HG03432 (cell line): Measurements from ENCODE around the gene APBB3.
"Not testable (repeated sequence)": the region's sequence is repeated elsewhere in the genome, so short reads cannot be mapped to it uniquely, and the experiment has no call there.

Experiments used
- ATAC-seq: cut with Tn5 transposase; IDR thresholded peaks from one replicate; pipeline ENCODE4 v1.9.1; 2021; ENCODE audit warnings: mild to moderate bottlenecking, moderate library complexity; ENCODE audit not compliant: unreplicated experiment

The APBB3 gene, protein sequence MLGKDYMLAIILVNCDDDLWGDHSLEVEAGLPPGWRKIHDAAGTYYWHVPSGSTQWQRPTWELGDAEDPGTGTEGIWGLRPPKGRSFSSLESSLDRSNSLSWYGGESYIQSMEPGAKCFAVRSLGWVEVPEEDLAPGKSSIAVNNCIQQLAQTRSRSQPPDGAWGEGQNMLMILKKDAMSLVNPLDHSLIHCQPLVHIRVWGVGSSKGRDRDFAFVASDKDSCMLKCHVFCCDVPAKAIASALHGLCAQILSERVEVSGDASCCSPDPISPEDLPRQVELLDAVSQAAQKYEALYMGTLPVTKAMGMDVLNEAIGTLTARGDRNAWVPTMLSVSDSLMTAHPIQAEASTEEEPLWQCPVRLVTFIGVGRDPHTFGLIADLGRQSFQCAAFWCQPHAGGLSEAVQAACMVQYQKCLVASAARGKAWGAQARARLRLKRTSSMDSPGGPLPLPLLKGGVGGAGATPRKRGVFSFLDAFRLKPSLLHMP

GRCh38 chr5:140564196-140565023 is at the start of gene APBB3, which contains the start of gene SLC35A4:
Gene APBB3 (minus strand): TSS chr5:140564598. CDS start chr5:140564245, 353 bp downstream.
Gene SLC35A4 (plus strand): TSS chr5:140564828. CDS start chr5:140567170, 2,342 bp downstream.
- ATAC-seq = peak; percentile 89

DNA sequence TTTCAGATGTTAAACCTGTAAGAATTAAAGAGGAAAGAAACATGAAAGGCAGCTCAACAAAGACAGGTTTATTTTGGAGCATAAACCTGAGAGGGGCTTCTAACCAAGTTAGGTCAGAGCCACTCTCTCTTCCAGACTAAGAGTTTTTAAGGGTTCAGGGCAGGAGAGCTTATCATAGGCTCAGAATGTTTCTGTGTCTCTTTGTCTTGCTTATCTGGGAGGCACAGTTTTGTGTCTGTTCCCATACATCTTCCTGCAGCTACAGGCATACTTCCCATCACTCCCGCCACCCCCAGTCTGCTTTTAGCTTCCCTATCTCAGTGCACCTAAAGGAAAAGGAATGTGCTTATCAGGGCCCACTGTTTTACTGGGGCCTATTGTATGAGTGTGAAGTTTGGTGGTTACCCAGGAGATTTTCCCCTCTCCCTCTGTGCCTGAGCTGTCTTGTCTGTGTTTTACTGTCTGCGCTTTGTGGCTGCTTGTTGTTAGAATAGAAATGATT is 46.7 kb upstream of the APBB3 start:
- ATAC-seq = no peak

DNA sequence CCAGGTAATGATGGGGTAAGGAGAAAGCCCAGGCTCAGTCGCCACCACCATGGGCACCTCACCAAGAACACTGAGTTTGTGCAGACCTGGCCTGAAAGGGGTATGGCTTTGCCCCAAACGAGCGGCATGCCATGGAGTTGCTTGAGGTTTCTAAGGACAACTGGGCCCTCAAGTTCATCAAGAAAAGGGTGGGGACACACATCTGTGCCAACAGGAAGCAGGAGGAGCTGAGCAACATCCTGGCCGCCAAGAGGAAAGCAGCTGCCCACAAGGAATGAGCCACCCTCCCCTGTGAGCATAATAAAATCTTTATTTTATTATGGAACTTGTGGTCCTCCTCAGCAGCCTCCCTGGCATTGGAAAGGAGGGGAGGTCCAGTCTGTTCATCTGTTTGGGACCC is 44.7 kb upstream of the APBB3 start:
- no peak for ATAC-seq

GRCh38 chr5:140608722-140609121 is 44.3 kb upstream of the APBB3 start:
- ATAC-seq = no peak

- no peak for ATAC-seq
Measured at GRCh38 chr5:140607031-140607430, 42.6 kb upstream of the APBB3 start.

GRCh38 chr5:140605879-140606278 is 41.5 kb upstream of the APBB3 start:
- ATAC-seq = no peak

GRCh38 chr5:140603734-140604133 is 39.3 kb upstream of the APBB3 start:
- ATAC-seq = no peak

GRCh38 chr5:140603446-140603698 is 39.0 kb upstream of the APBB3 start:
- ATAC-seq = not testable (repeated sequence)

DNA sequence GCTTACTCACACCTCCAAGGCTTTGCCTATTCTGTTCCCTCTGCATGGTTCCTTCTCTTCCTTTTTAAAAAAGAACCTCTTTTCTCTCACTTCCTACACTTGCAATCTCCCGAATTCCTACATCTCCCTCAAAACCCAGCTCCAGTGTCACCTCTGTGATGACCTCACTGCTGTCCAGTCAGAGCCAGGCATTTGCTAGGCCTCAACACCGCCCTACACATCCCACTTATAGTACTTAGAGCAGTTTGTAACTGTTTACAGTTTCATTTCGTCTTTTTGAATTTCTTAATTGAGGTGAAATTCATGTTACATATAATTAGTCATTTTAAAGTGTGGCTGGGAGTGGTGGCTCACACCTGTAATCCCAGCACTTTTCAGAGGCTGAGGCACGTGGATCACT is 37.7 kb upstream of the APBB3 start:
- ATAC-seq = no peak

DNA sequence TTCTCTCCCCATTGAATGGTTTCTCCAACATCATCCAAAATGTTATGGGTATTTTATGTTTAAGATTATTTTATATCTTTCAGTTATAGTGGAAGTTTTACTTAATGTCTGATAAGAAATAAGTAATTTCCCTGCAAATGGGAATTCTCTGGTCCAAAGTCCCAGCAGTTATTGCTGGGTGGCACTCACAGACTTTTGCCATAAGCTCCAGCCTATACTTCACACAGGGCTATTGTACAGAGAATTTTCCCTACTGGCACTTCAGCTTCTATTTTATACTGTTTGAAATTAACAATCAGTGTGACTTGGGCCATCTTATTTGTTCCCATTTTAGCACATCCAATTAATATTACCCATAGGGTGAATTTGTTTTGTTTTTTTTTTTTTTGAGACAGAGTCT is 35.7 kb upstream of the APBB3 start:
- no peak for ATAC-seq

DNA sequence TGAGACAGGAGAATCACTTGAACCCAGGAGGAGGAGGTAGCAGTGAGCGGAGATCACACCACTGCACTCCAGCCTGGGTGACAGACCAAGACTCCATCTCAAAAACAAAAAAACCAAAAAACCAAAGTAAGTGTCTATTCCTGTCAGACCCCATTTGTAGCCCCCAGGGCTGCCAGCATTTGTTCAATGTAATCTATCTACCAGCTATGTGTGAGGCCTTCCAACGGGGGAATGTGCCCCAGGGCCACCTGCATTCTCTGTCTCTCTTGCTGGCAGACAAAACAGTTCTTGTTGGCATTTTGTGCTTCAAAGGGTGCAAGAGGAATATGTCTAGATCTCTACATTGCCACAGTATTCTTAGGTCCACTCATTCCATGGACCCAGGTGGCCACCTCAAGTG is 34.4 kb upstream of the APBB3 start:
- ATAC-seq = no peak

DNA sequence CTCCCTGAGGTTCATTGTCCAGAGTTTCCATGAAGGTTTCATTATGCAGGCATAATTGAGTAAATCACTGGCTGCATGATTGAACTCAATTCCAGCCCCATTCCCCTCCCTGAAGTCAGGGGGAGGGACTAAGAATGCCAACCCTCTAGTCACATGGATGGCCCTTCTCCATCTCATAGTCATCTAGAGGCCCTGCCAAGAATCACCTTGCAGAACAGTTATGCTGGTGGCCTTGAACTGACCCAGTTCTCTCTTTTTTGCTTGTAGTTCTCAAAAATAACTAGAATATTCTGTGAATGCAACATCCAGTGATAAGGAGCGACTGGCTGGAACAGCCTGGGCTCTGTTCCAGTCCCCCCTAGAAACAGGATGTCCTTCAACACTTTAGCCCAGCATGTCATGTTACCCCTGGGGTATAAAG is 31.9 kb upstream of the APBB3 start:
- ATAC-seq = no peak

- no peak for ATAC-seq
Measured at GRCh38 chr5:140595538-140596300, 31.3 kb upstream of the APBB3 start.

DNA sequence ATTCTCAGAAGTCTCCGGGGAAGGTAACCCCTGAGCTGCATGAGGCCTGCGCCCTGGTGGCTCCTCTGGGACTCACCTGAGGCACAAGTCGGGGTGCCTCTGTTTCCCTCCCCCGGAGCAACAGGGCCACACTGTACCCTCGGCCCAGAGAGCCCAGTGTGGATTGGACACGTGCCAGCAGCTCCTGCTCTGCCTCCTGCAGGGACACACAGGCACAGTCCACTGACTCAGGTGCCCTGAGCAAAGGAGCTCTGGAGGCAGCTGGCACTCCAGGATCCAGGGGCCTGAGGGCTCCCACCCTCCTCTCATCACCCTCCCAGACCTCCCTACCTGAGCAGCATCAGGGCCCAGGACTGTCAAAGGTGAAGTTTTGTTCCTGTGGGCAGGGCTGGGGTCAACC is 29.8 kb upstream of the APBB3 start:
- ATAC-seq = no peak

DNA sequence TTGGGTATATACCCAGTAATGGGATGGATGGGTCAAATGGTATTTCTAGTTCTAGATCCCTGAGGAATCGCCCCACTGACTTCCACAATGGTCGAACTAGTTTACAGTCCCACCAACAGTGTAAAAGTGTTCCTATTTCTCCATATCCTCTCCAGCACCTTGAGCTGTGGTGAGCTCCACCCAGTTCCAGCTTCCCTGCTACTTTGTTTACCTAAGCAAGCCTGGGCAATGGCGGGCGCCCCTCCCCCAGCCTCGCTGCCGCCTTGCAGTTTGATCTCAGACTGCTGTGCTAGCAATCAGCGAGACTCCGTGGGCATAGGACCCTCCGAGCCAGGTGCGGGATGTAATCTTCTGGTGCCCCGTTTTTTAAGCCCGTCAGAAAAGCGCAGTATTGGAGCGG is 28.7 kb upstream of the APBB3 start:
- ATAC-seq = not testable (repeated sequence)

- ATAC-seq = no peak
Measured at GRCh38 chr5:140591747-140592372, 27.5 kb upstream of the APBB3 start.

DNA sequence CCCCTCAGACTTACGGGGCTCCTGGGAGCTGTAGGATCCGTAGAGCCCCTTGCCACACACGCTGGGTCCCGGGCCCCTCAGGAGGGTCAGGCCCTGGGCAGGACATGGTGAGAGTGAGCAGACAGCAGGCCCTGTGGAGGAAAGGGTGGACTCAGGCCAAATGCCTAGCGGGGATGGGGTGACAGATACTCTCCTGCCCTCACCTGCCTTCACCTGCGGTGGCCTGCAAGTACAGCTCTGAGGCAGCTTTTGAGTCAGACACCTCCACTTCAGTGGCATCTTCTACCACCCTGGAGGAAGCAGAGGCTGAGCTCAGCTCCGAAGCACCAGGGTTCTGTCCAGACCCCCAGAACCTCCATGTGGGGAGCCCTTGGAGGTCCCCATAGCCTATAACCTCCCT is 26.5 kb upstream of the APBB3 start:
- ATAC-seq = no peak

DNA sequence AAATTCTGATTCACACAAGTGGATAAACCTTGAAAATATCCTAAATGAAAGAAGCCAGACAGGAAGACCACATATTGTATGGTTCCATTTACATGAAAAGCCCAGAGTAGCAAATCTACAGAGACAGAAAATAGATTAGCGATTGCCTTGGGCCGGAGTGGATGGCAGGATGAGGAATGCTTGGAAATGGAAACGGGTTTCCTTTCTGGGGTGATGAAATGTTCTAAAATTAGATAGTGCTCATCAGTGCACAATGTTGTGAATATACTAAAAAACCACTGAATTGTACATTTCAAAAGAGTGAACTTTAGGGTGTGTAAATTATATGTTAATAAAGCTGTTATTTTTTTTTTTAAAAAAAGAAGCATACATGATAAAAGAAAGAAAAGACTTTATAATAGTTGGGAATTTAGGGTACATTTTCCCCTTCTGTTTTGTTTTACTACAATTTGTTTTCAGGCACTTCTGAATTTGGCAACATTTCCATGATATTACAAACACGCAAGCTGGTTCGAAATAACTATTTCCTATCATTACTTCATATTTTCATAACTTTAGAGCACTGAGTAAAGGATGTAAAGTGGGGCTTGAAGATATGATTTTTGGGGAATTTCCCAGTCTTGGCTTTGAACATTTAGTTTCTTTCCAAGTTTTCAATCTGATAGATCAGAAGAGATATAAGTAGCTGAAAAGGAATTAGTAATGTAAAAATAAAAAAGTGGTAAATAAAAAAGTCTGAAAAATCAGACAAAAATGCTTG is 24.1 kb upstream of the APBB3 start:
- ATAC-seq = no peak

- no peak for ATAC-seq
Measured at GRCh38 chr5:140587495-140587894, 23.1 kb upstream of the APBB3 start.

DNA sequence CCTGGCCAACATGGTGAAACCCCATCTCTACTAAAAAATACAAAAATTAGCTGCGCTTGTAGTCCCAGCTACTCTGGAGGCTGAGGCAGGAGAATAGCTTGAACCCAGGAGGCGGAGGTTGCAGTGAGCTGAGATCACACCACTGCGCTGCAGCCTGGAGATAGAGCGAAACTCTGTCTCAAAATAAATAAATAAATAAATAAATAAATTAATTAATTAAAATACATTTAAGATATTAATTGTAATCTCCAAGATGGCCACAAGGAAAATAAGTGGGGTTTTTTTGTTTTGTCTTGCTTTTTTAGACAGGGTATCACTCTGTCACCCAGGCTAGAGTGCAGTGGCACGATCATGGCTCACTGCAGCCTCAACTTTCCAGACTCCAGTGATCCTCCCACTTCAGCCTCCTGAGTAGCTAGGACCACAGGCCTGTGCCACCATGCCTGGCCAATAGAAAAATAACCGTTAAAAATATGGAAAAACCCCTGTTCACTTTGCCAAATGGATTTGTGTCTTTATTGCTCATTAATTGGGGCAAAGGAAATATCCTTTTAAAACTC is 14.9 kb upstream of the APBB3 start:
- not testable (repeated sequence) for ATAC-seq
